GM18508 (cell line): ENCODE data around the gene ARHGEF3.

Source experiments
- ATAC-seq: cut with Tn5 transposase; IDR thresholded peaks from one replicate; pipeline ENCODE4 v1.9.1; 2021; ENCODE audit warnings: moderate number of reproducible peaks; ENCODE audit not compliant: insufficient read depth, unreplicated experiment

Gene ARHGEF3

GRCh38 chr3:56823984-56824703, 22.4 kb upstream of the ARHGEF3 start:
- ATAC-seq, result no peak

DNA sequence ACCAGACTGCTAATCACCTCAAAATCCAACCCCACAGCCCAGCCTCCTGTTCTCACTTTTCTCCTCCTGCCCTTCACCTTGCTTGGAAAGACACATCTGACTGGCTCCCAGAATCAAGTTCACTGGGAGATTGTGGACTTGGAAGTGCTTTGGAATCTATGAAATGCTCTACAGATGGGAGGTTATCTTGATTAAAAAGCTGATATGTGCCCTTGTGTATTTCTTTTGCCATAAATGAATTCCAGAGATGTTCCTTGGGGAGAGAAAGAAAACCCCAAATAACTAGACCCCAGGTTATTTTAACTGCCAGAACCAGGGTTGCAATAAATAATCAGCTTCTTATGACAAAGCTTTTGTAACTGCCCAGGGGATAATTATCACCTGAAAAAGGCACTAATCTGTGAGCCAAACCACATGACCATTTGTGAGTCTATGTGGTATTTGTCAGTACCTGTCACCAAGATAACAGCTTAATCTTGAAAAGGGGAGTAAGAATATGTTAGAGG, 21.7 kb upstream of the ARHGEF3 start:
- no peak for ATAC-seq

- no peak for ATAC-seq
Observed at GRCh38 chr3:56822501-56822900, 20.8 kb upstream of the ARHGEF3 start.

DNA sequence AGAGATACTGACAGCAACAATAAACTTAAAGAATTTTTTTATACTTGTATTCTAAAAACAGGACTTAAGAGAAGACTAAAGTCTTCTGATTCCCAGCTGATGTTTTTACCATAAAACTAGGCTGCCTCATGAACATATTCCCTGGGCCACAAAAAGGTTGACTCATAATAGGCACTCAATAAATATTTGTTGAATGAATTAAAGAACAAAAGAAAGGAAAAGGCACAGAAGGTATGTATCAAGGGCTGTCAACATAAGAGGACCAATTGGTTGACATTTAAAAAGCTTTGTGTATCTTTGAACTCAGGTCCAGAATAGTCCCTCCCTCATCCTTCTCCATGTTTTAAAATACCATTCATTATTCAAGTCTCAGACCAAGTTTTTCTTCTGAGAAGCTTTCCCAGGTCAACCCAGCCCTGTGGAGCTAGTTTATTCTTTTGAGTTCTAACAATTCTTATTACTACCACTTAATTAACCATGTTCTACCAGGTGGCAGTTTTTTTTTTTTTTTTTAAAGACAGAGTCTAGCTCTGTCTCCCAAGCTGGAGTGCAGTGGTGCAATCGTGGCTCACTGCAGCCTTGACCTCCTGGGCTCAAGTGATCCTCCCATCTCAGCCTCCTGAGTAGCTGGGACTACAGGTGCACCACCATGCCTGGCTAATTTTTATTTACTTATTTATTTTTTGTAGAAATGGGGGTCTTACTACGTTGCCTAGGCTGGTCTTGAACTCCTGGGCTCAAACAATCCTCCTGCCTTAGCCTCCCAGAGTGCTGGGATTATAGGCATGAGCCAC, 17.5 kb upstream of the ARHGEF3 start:
- ATAC-seq, result no peak

GRCh38 chr3:56818156-56818985, 16.6 kb upstream of the ARHGEF3 start:
- no peak for ATAC-seq

DNA sequence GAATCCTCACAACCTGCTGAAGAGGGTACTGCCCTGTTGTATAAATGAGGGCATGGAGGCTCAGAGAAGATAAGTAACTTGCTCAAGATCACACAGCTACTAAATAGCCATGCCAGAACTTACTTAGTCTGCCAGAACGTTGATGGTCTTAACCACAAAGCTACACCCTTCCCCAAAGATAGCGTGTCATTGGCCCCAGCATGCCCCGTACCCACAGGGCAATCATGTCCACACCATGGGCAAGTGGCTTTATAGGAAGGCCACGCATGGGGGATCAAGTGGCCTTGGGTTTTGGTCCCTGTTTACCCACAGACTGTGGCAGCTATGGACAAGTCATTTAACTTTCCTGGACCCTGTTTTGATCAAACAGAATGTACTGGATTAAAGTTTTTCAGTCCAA, 15.9 kb upstream of the ARHGEF3 start:
- ATAC-seq, result no peak

DNA sequence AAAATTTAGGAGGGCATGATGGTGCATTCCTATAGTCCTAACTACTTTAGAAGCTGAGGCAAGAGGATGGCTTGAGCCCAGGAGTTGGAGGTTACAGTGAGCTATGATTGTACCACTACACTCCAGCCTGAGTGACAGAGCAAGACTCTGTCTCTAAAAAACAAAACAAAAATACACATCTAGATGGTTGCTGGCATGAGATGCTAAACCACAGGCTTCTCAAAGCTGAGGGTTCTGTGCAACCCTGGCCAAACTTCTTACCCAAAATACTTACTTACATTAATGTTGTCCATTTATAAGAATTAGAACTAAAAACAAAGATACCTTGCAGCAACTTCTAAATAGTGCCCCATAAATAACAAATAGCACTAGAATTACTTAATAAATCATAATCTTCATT, 14.3 kb upstream of the ARHGEF3 start:
- no peak for ATAC-seq

DNA sequence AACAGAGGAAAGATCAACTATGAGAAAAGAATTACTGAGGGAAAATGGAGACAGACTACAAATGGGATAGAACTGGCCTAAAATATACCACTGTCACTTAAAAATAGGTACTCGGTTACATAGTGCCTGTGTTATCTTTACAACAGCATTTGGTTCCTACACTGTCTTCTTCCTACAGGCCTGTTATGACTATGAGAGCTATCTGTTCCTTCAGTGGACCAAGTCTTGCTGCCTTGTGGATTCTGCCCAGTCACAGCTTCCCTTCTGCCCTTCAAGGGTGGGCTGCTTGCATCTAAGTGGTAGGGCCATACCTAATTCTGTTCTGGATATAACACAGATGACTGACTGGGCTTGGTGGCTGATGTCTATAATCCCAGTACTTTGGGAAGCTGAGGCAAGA, 13.8 kb upstream of the ARHGEF3 start:
- no peak for ATAC-seq

DNA sequence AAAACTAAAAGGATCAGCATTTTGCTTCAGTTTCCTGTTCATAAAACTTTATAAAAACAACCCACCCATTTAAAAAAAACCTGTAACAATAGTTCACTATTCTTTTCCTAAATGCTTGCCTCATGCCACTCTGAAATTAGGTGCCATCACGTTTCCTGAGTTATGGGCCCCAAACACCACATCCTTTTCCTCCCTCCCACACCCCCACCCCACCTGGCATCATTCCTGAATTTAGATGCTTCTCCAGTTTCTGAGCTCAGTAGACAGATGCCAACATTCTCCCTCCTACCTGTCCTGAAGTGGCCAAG, 11.9 kb upstream of the ARHGEF3 start:
- no peak for ATAC-seq

DNA sequence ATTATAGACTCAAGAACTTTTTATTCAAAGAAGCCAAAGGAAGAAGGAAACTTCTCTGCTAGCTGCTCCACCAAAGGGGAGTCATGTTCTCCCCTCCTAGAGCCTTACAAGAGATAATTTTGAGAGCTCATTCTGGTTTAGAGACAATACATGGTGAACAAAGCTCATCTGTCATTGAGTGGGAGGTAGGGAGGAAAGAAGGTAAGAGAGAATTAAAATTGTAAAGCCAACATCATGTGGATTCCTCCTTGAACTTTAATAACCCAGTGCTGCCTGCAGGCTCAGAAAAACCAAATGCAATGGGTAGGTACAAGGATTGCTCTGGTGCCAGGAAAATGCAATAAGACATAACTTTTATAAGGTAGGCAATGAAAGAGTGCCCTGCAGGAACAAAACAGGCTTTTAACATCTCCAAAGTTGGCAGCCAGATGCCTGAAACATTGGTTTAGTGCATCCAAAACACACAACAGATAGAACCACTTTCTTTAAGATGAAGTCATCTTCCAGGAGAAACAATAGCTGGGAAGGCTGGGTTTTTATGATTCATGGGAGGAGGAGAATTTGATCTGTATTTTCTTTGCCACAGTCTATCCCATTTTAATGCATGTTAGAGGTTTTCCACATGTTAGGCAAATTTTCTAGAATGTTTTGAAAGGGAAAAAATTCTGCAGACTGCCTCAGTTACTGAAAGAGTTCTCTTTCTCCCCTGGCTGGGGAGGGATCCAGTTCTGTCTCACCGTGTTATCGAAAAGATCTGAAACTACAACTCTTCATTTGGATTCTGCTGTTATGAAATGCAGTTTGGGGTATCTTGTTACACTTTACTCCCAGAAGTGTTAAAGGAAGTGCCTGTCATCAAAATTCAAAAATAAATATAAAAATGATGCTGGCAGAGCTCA, 11.3 kb upstream of the ARHGEF3 start:
- ATAC-seq, result no peak

DNA sequence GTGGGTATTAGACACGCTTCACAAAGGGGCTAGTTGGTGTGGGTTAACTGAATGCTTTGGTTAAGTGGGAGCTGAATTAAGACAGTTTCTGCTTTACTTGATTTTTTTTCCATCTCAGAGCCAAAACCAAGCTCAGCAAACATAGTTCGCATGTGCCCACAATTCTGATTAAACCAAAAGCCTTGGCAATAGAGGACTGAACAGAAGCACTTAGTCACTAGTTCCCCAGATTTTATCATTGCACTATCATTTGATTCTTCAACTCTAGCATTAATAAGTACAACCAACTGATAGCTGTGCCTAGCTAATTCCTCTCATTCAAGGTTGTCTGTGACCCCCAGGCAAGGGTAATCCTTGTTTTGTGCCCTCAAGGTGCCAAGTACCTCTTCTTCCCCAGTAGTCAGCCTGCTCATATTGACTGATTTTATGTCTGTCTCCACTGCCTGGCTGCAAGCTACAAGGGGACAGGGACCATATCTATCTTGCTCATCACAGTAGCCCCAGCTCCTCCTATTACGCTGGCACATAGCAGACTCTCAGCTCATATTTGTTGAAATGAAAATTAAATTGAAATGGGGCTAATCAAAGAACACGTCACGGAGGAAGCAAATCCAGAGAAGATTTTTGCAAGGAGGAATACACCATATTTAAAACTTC, 9.9 kb upstream of the ARHGEF3 start:
- no peak for ATAC-seq

DNA sequence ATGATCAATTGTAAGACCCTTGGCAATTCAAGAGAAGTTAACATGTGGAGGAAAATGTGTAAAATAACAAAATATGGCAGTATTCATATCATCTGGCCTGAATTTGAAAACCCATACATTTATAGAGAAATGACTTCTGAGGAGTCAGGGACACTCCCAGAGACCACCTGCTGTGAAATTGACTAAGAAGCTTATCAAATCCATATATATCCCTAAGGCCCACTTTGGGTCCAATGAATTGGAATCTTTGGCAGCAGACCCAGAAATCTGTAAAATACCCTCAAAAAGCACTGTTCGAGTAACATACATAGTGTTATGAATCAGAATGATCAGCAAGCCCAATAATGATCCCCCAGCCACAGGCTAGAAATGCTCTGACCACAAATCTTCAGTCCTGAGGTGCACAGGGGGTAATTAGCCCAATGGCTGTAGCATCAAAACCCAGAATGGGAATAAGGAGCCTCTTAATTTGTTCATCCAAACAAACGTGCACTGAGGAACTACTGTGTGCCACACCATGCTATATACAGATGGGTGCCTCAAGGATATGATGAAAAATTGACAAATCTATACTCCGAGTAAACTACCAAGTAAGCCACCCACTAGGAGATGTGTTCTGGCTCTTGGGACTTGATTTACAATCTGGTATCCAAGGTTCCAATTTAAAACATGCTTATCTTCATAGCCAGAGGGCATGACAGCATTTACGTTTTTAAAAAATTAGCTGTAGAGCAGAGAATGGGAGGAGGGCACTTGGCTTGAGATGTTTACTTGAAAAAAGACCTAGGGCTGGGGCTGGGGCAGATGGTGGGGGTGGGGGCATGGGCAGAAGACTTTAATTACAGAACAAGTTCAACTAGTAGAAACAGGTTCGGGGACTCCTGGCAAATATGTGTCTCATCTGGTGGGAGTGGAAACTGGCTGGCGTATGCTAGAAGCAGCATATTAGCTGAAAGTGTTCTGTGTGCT, 9.1 kb upstream of the ARHGEF3 start:
- no peak for ATAC-seq

- no peak for ATAC-seq
Observed at GRCh38 chr3:56806407-56806806, 4.7 kb upstream of the ARHGEF3 start.

DNA sequence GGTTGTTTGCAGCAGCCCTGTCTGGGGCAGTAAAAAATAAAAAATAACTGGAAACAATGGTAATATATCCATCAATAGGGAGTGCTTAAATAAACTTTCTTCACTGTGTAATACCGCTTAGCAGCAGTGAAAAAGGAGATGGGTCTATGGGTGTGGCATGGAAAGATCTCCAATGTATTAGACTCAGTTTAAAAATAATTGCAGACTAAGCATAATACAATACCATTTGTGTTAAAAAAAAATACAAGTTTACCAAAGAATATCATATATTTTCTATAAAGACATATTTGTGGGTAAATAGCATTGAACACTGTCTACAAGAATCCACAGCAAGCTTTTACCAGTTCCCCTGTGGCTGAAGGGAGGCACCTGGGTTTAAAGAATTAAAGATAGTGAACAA, 1.0 kb upstream of the ARHGEF3 start:
- ATAC-seq, result no peak

DNA sequence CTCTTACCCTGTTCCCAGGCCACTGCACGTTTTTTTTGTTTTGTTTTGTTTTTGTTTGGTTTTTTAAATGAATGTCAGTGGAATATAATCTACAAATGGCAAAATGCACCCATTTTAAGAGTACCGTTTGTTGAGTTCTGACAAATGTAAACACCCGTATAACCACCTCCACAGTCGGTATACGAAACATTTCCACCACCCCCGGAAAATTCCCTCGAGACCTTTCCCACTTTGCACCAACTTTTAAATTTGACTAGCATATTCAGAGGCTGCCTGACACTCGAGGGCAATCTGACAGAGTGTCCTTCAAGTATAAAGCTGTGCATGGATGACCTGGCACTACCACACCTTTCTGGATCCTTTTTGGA, 613 bp upstream of the ARHGEF3 start:
- ATAC-seq, result no peak

DNA sequence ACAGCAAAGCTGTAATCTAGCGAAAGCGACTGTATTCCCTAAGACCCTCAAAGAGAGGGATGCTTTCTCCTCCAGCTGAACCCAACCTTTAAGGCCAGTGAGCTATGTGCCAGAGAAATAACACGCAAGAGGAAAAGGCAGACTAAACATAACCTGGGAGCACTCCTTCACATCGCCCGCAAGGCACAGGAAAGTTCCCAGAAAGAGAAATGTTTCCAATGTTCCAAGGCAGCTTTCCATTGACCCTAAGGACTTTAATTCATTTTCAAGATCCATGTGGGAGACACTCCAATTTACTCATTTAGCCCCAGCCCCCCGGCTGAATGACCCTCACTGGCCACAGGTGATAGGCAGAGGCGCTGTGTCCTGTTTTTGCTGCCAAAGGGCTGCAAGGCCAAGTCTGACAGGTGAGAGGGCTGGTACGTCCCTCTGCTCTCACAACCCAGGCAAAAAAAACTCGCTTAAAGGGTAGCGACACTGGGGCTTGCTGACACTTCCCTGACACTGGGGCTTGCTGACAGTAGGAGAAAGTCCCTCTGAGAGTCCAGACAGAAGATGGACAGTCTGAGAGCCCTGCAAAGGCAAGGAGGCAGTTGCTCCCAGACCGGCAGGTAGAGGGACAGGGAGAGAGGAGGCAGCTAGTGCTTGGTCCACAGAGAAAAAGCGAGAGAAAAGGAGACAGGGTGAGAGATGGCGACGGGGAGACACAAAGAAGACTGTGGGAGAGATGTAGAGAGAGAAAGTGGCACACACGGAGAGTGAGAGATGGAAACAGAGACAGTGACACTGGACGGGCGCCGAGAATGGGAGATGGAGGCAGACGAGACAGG, 702 bp downstream of the ARHGEF3 start:
- ATAC-seq, result no peak

DNA sequence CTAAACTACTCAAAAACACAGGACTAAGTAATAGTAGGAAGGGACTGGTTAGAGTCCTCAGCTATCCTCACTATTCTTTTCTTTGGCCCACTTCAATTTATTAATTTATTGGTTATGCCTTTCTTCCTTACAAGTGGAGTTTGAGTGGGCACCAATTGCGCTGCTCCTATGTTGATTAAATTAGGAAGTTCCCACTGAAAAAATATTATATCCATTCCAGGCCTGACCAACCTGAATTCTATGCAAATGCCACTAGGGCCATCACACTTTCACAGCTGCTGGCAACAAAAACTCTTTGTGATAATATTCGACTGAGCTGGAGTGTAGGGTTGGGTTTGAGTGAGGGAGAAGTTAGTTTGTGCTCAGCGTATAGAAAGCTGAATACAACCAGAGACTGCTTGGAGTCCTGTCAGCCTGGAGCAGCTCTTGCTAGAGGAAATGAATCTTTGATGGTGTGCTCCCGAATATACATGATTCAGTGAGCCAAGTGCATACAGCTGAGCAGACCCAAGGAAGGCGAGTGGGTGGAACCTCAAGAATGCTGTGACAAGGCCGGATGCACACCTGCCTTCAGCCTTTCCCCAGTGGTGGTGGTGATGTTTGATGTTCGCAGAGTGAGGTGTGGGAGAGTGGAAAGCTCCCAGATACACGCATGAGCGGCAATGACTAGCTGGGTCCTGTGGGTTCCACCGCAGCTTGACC, 1.5 kb downstream of the ARHGEF3 start:
- ATAC-seq, result no peak
